ENCODE measurements around the gene LSAMP. TPM values are rescaled to one million over a fixed set of nuclear protein-coding genes. Genes with fewer than 3 reads are reported as not detected.

The LSAMP gene
- total and polyA plus RNA-seq, 2 of the 13 experiments (the other 11 are each of a cell fraction or from before 2014, with no cell fraction given) = not detected

GRCh38 chr3:116318370-116318769, 126.9 kb downstream of the LSAMP start (continued):
- TF ChIP-seq POGK (CRISPR knock-in tag; conservative IDR thresholded peaks at IDR 0.05) = no peak
- TF ChIP-seq NFATC3 (CRISPR knock-in tag; IDR thresholded peaks at IDR 0.05) = no peak
- TF ChIP-seq ZBTB1 (CRISPR knock-in tag; IDR thresholded peaks at IDR 0.05; ENCODE audit: borderline replicate concordance) = no peak
- no peak for TF ChIP-seq ZNF674 (CRISPR knock-in tag; IDR thresholded peaks at IDR 0.05; ENCODE audit: low read depth)
- TF ChIP-seq LCORL (IDR thresholded peaks at IDR 0.05) = no peak
- no peak for TF ChIP-seq LCORL (CRISPR knock-in tag; IDR thresholded peaks at IDR 0.05)

- Histone ChIP-seq H3K9ac (ENCODE audit: insufficient read depth, low read depth, low read length) (no peak overlapping the region), H3K4me3 (replicated peaks in 1 of 3; ENCODE audit: insufficient read depth in 1 of 3, low read depth in 2 of 3, low read length in 3 of 3) (no peak overlapping the region), H3K79me2 (ENCODE audit: insufficient read depth, low read length) (no peaks in the 10 kb centered on the region), H2AFZ (ENCODE audit: low read length) (no peak overlapping the region), H3K27me3 (ENCODE audit: control insufficient read depth in 1 of 2, insufficient read depth in 2 of 2, low read length in 2 of 2) (no peaks in the 10 kb centered on the region), H3K27ac (ENCODE audit: extremely low read length, insufficient read depth, low read length) (no peak overlapping the region), H3K4me2 (ENCODE audit: low read depth, low read length) (no peak overlapping the region), H4K20me1 (ENCODE audit: insufficient read depth, low read length) (no peaks in the 10 kb centered on the region), H3K9me3 (ENCODE audit: low read length) (no peaks in the 10 kb centered on the region), H3K4me1 (ENCODE audit: insufficient read depth, low read length) (no peaks in the 10 kb centered on the region), H3K36me3 (replicated peaks in 1 of 2; ENCODE audit: control insufficient read depth in 1 of 2, insufficient read depth in 2 of 2, low read length in 2 of 2) (no peaks in the 10 kb centered on the region)
- ATAC-seq (no peak), FAIRE-seq (no peak), DNase-seq (ENCODE audit: low spot score) (no peak)
- CTCF ChIA-PET (ENCODE audit: low intra/inter-chr PET ratio, low total read pairs) = no interaction called here
- 15% methylated on average over 3 of the region's 3 CpGs for WGBS (ENCODE audit: low lambda C conversion rate)
- POLR2A ChIA-PET = no interaction called here
- in situ Hi-C loops (cut with HindIII; ENCODE audit: extremely low pct_ligation_motif_present, low pct_unique_long_range_greater_than_20kb) = no loop called here
- no TSS peak for BruUV-seq (replicated peaks)
- intact Hi-C loops (cut with micrococcal nuclease; ENCODE audit: unreplicated experiment) = no loop called here
- TF ChIP-seq KDM6A (CRISPR knock-in tag; IDR thresholded peaks at IDR 0.05; ENCODE audit: low read depth) (no peak), ZNF224 (CRISPR knock-in tag; IDR thresholded peaks at IDR 0.05) (no peak), TEAD3 (CRISPR knock-in tag; optimal IDR thresholded peaks at IDR 0.05; ENCODE audit: borderline replicate concordance) (no peak), TAF15 (IDR thresholded peaks at IDR 0.05; ENCODE audit: low read depth, low read length, poor library complexity, severe bottlenecking) (no peak), THAP8 (CRISPR knock-in tag; IDR thresholded peaks at IDR 0.05; ENCODE audit: borderline replicate concordance) (no peak), SPEN (CRISPR knock-in tag; IDR thresholded peaks at IDR 0.05; ENCODE audit: low read depth) (no peak), ARID4A (CRISPR knock-in tag; IDR thresholded peaks at IDR 0.05; ENCODE audit: borderline replicate concordance) (no peak), MTA1 (CRISPR knock-in tag; IDR thresholded peaks at IDR 0.05; ENCODE audit: borderline replicate concordance) (no peak), THAP7 (CRISPR knock-in tag; IDR thresholded peaks at IDR 0.05) (no peak), NR1H2 (CRISPR knock-in tag; IDR thresholded peaks at IDR 0.05; ENCODE audit: borderline replicate concordance, low read depth) (no peak), SMARCE1 (IDR thresholded peaks at IDR 0.05; ENCODE audit: borderline replicate concordance) (no peak), U2AF2 (IDR thresholded peaks at IDR 0.05; ENCODE audit: low read depth, low read length) (no peak)
Measured at GRCh38 chr3:116316771-116317170, 128.5 kb downstream of the LSAMP start.

Data from HepG2 (cell line).